Frontal cortex (tissue), 4 donors: ENCODE results near the gene NPR2. TPM values are rescaled to one million over a fixed set of nuclear protein-coding genes. Genes with fewer than 3 reads are reported as not detected.

Source experiments
- DNase-seq, 2 donors: peaks; one replicate each; pipeline ENCODE4 v3.0.0; 2012; ENCODE audit warnings: low spot score in 2 of 2
- FAIRE-seq: peaks from 2 replicates; lab custom pipeline; 2012; peaks lifted over from hg19 to GRCh38; lab: Jason Lieb, UNC
- small RNA-seq: library from RNA; depleted of rRNA; stranded (forward); fragments of <200 nt; gene quantifications from one replicate; pipeline ENCODE3, GENCODE V24; 2014
- total RNA-seq: library from RNA; depleted of rRNA; stranded (reverse); fragments of >200 nt; gene quantifications from one replicate; pipeline ENCODE4 v1.2.3, GENCODE V29; 2014
- donor health status: control.
- donor health status: control.
- donor health status: control.

NPR2 gene
- total RNA-seq, 1 donor from 2014 or later, result 11.0 TPM

- DNase-seq, result no peak
- no peak for FAIRE-seq
These were observed 61.0 kb downstream of the NPR2 start for GRCh38 chr9:35852267-35852815.

- DNase-seq, result no peak
- FAIRE-seq, result no peak
These were observed 61.8 kb downstream of the NPR2 start for GRCh38 chr9:35852876-35853865.

- FAIRE-seq (no peak), DNase-seq (no peak)
These were observed 62.8 kb downstream of the NPR2 start for GRCh38 chr9:35854091-35854762.

- DNase-seq (no peak), FAIRE-seq (no peak)
These were observed 64.8 kb downstream of the NPR2 start for GRCh38 chr9:35856206-35856605.

GRCh38 chr9:35856882-35857281 is 65.5 kb downstream of the NPR2 start:
- no peak for DNase-seq
- no peak for FAIRE-seq

- no peak for DNase-seq
- FAIRE-seq, result no peak
These were observed 67.1 kb downstream of the NPR2 start for GRCh38 chr9:35858458-35858857.

Small RNA genes lying within 50 kb of the gene (small RNA-seq; reads per million reads assigned to genes)
- gene HINT2, result not detected

Other genes starting within 250 kb of the NPR2 start
- 12.2 TPM for gene TESK1, start 186.3 kb upstream of the NPR2 start, total RNA-seq
- gene CD72, start 173.2 kb upstream of the NPR2 start, total RNA-seq, result 0.41 TPM
- not detected for gene SIT1, start 140.7 kb upstream of the NPR2 start, total RNA-seq
- 133,388 TPM for gene RMRP, start 133.6 kb upstream of the NPR2 start, total RNA-seq
- gene CCDC107, start 133.3 kb upstream of the NPR2 start, total RNA-seq, result 10.6 TPM
- 0.41 TPM for gene ARHGEF39, start 126.4 kb upstream of the NPR2 start, total RNA-seq
- gene CA9, start 117.7 kb upstream of the NPR2 start, total RNA-seq, result 0.82 TPM
- gene TPM2, start 101.7 kb upstream of the NPR2 start, total RNA-seq, result 11.0 TPM
- gene TLN1, start 59.4 kb upstream of the NPR2 start, total RNA-seq, result 16.3 TPM
- 30.6 TPM for gene CREB3, start 58.9 kb upstream of the NPR2 start, total RNA-seq
- gene GBA2, start 42.4 kb upstream of the NPR2 start, total RNA-seq, result 48.9 TPM
- gene RGP1, start 42.3 kb upstream of the NPR2 start, total RNA-seq, result 10.2 TPM
- 0.41 TPM for gene MSMP, start 37.3 kb upstream of the NPR2 start, total RNA-seq
- 2.9 TPM for gene SPAG8, start 20.7 kb downstream of the NPR2 start, total RNA-seq
- 9.0 TPM for gene HINT2, start 23.5 kb downstream of the NPR2 start, total RNA-seq
- gene FAM221B, start 37.1 kb downstream of the NPR2 start, total RNA-seq, result not detected
- 4.1 TPM for gene TMEM8B, start 37.6 kb downstream of the NPR2 start, total RNA-seq
- gene OR13J1, start 78.8 kb downstream of the NPR2 start, total RNA-seq, result not detected
- gene HRCT1, start 114.6 kb downstream of the NPR2 start, total RNA-seq, result 0.82 TPM
- gene SPAAR, start 117.9 kb downstream of the NPR2 start, total RNA-seq, result 0.41 TPM
- gene OR2S2, start 166.6 kb downstream of the NPR2 start, total RNA-seq, result not detected
- gene RECK, start 245.3 kb downstream of the NPR2 start, total RNA-seq, result 7.3 TPM